Measurements from ENCODE around the gene AP3B1. TPM values are rescaled to one million over a fixed set of nuclear protein-coding genes. Genes with fewer than 3 reads are reported as not detected.
"Not testable (repeated sequence)": the region's sequence is repeated elsewhere in the genome, so short reads cannot be mapped to it uniquely, and the experiment has no call there.

AP3B1 gene
- total RNA-seq, 6 experiments from 2014 or later: 11.4 to 17.9 (median 12.9) TPM

DNA sequence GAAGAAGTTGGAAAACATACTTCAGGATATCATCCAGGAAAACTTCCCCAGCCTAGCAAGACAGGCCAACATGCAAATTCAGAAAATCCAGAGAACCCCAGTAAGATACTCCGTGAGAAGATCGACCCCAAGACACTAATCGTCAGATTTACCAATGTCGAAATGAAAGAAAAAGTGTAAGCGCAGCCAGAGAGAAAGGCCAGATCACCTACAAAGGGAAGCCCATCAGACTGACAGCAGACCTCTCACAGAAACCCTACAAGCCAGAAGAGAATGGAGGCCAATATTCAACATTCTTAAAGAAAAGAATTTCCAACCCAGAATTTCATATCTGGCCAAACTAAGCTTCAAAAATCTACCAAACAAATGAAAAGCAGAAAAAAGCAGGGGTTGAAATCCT lies 227.8 kb downstream of the AP3B1 start:
- H3K36me3 ChIP-seq; DNase-seq; intact Hi-C loops (cut with DNase I); H3K27me3 ChIP-seq; H3K4me1 ChIP-seq; H3K4me3 ChIP-seq; H3K27ac ChIP-seq; H3K9me3 ChIP-seq; ATAC-seq: not testable (repeated sequence)
- WGBS (ENCODE audit: insufficient coverage, low coverage, low lambda C conversion rate, missing lambda C conversion rate): 97% methylated on average over 5 of the region's 5 CpGs

DNA sequence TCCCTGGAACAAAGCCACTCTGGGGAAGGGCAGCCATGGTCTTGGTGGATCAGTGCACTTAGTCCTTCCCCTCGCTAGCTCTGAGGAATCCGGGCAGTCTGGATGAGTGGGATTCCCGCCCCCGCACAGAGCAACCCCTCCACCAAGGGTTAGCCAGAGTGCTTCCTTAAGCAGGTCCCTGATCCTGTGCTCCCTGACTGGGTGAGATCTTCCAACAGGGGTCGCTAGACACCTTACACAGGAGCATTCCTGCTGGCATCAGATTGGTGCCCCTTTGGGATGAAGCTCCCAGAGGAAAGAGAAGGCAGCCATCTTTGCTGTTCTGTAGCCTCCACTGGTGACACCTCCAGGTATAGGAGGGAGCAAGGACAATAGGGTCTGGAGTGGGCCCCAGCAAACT lies 228.8 kb downstream of the AP3B1 start:
- intact Hi-C loops (cut with DNase I): no loop called here
- 80% methylated on average over 1 of the region's 5 CpGs for WGBS (ENCODE audit: insufficient coverage, low coverage, low lambda C conversion rate, missing lambda C conversion rate)

DNA sequence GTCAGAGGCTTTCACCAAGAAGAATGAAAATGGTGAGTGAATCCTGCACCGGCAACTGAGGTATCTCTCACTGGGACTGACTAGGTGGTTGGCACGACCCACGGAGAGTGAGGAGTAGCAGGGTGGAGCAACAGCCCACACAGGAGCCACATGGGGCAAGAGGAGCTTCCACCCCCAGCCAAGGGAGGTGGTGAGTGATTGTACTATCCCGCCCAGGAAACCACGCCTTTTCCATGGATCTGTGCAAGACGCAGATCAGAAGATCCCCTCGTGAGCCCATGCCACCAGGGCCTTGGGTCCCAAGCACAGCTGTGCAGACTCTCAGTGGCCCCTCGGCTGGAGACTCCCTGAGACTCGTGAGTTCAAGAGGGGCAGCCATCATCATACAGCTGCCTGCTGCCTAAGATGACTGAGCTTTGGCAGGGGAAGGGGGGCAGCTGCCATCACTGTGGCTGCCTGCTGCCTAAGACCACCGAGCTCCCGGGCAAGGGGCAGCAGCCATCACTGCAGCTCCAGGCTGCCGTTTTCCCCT lies 229.5 kb downstream of the AP3B1 start:
- Histone ChIP-seq H3K4me3 (no peak overlapping the region), H3K4me1 (no peaks in the 10 kb centered on the region), H3K36me3 (no peaks in the 10 kb centered on the region), H3K27me3 (no peaks in the 10 kb centered on the region), H3K9me3 (peaks cover 0 to 6% (median 0%) of the 10 kb centered on the region in 4 donors), H3K27ac (no peak overlapping the region)
- no CpG with 5 or more reads among the region's 12 CpGs for WGBS (ENCODE audit: insufficient coverage, low coverage, low lambda C conversion rate, missing lambda C conversion rate)
- TF ChIP-seq, protein P1, sequence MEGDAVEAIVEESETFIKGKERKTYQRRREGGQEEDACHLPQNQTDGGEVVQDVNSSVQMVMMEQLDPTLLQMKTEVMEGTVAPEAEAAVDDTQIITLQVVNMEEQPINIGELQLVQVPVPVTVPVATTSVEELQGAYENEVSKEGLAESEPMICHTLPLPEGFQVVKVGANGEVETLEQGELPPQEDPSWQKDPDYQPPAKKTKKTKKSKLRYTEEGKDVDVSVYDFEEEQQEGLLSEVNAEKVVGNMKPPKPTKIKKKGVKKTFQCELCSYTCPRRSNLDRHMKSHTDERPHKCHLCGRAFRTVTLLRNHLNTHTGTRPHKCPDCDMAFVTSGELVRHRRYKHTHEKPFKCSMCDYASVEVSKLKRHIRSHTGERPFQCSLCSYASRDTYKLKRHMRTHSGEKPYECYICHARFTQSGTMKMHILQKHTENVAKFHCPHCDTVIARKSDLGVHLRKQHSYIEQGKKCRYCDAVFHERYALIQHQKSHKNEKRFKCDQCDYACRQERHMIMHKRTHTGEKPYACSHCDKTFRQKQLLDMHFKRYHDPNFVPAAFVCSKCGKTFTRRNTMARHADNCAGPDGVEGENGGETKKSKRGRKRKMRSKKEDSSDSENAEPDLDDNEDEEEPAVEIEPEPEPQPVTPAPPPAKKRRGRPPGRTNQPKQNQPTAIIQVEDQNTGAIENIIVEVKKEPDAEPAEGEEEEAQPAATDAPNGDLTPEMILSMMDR (IDR thresholded peaks at IDR 0.05): no peak
- no peak for TF ChIP-seq POLR2A (IDR thresholded peaks at IDR 0.05)
- no peak for ATAC-seq
- no peak for DNase-seq
- intact Hi-C loops (cut with DNase I): no loop called here

More for the DNA sequence above, 228.8 kb downstream of the AP3B1 start:
- TF ChIP-seq, protein P1 (IDR thresholded peaks at IDR 0.05): no peak
- TF ChIP-seq POLR2A (IDR thresholded peaks at IDR 0.05): no peak
- ATAC-seq: no peak
- H3K27ac ChIP-seq: no peak overlapping the region
- no peaks in the 10 kb centered on the region for H3K4me1 ChIP-seq
- H3K9me3 ChIP-seq: peaks cover 0 to 6% (median 0%) of the 10 kb centered on the region in 4 donors
- H3K36me3 ChIP-seq: no peaks in the 10 kb centered on the region
- no peak for DNase-seq
- no peak overlapping the region for H3K4me3 ChIP-seq
- H3K27me3 ChIP-seq: no peaks in the 10 kb centered on the region

DNA sequence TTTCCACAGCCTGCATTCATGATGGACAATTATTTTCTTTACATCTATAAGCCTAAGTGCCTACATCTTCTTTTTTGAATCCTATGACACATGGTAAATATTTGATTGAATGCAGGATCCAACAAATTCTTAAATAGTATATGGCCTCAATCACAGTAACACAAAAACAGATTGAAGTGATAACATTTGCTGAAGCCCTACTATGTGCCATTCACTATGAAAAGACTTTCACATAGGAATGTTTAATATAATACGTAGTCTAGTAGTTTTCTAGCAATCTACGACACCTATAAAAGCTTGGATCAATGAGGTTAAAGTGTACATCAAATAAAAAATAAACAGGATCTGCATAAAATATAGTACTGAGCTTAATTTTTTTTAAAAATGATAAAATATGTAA lies 231.0 kb downstream of the AP3B1 start:
- Histone ChIP-seq H3K27ac (no peak overlapping the region), H3K4me3 (no peak overlapping the region), H3K27me3 (no peaks in the 10 kb centered on the region), H3K4me1 (no peaks in the 10 kb centered on the region), H3K36me3 (no peaks in the 10 kb centered on the region), H3K9me3 (peaks cover 0 to 6% (median 0%) of the 10 kb centered on the region in 4 donors)
- no peak for DNase-seq
- WGBS (ENCODE audit: insufficient coverage, low coverage, low lambda C conversion rate, missing lambda C conversion rate): 91% methylated on average over 2 of the region's 2 CpGs
- TF ChIP-seq, protein P1 (IDR thresholded peaks at IDR 0.05): no peak
- no peak for TF ChIP-seq POLR2A (IDR thresholded peaks at IDR 0.05)
- ATAC-seq: no peak
- intact Hi-C loops (cut with DNase I): no loop called here

DNA sequence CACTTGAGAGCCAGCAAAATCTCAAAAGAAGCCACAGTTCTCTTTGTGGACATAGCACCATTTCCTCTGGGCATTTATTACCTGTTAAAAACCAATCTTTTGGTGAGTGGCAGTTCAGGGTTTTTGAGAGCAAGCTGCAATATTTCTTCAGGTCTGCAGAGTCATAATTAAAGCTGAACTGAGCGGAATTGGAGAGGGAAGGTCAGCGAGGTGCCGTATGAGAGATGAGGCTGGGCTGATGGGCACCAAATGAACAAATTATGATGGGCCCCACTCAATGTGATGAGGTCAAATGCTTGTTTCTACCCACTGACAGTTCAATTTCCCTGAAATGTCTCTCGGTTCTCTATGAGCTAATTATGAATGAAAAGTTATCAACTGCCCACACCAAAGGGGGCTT lies 231.9 kb downstream of the AP3B1 start:
- H3K4me1 ChIP-seq: no peaks in the 10 kb centered on the region
- intact Hi-C loops (cut with DNase I): no loop called here

More for the DNA sequence above, 231.9 kb downstream of the AP3B1 start:
- ATAC-seq: no peak
- Histone ChIP-seq H3K4me3 (no peak overlapping the region), H3K27me3 (no peaks in the 10 kb centered on the region), H3K9me3 (peaks cover 0 to 4% (median 0%) of the 10 kb centered on the region in 4 donors), H3K27ac (no peak overlapping the region), H3K36me3 (no peaks in the 10 kb centered on the region)
- 96% methylated on average over 4 of the region's 4 CpGs for WGBS (ENCODE audit: insufficient coverage, low coverage, low lambda C conversion rate, missing lambda C conversion rate)
- TF ChIP-seq POLR2A (IDR thresholded peaks at IDR 0.05): no peak
- TF ChIP-seq, protein P1 (IDR thresholded peaks at IDR 0.05): no peak
- DNase-seq: no peak
